ENCODE results near the gene MTMR1. TPM values are rescaled to one million over a fixed set of nuclear protein-coding genes. Genes with fewer than 3 reads are reported as not detected.

Gene MTMR1
- total RNA-seq, 2 experiments from 2014 or later = 33.6 to 34.4 TPM

GRCh38 chrX:150651906-150652305 lies 41.3 kb upstream of the MTMR1 start:
- ATAC-seq (ENCODE audit: poor library complexity) = no peak
- POLR2A ChIA-PET = no interaction called here

GRCh38 chrX:150655788-150656187 lies 37.4 kb upstream of the MTMR1 start:
- Histone ChIP-seq H3K4me1 (ENCODE audit: insufficient read depth, low read length) (no peaks in the 10 kb centered on the region), H3K36me3 (ENCODE audit: insufficient read depth, low read length) (peaks cover 45% of the 10 kb centered on the region), H3K9me3 (ENCODE audit: control insufficient read depth in 1 of 2, insufficient read depth in 1 of 2, low read length in 2 of 2) (no peaks in the 10 kb centered on the region), H3K27ac (ENCODE audit: low read depth in 1 of 2, low read length in 2 of 2) (no peak overlapping the region), H3K4me3 (ENCODE audit: low read length) (no peak overlapping the region), H3K27me3 (ENCODE audit: control insufficient read depth in 1 of 2, insufficient read depth in 2 of 2, low read length in 2 of 2) (no peaks in the 10 kb centered on the region)
- peaks cover 51% of the 10 kb centered on the region for H3K36me3 Mint-ChIP-seq (ENCODE audit: low read depth)
- no peak for DNase-seq
- intact Hi-C loops (cut with DNase I, micrococcal nuclease) = no loop called here
- no peaks in the 10 kb centered on the region for H3K27me3 Mint-ChIP-seq
- CTCF ChIA-PET = no interaction called here
- POLR2A ChIA-PET = no interaction called here
- peaks cover 8% of the 10 kb centered on the region for H3K4me1 Mint-ChIP-seq (ENCODE audit: low read depth)
- TF ChIP-seq CTCF (IDR thresholded peaks at IDR 0.05) = no peak
- no peaks in the 10 kb centered on the region for H3K9me3 Mint-ChIP-seq
- H3K4me3 Mint-ChIP-seq = no peak overlapping the region
- H3K27ac Mint-ChIP-seq = no peak overlapping the region
- ATAC-seq (ENCODE audit: poor library complexity) = no peak

More at GRCh38 chrX:150651906-150652305, 41.3 kb upstream of the MTMR1 start:
- H3K27me3 Mint-ChIP-seq = no peaks in the 10 kb centered on the region
- Histone ChIP-seq H3K4me1 (ENCODE audit: insufficient read depth, low read length) (no peaks in the 10 kb centered on the region), H3K27ac (ENCODE audit: low read depth in 1 of 2, low read length in 2 of 2) (no peak overlapping the region), H3K36me3 (ENCODE audit: insufficient read depth, low read length) (peaks cover 43% of the 10 kb centered on the region), H3K4me3 (ENCODE audit: low read length) (no peak overlapping the region), H3K27me3 (ENCODE audit: control insufficient read depth in 1 of 2, insufficient read depth in 2 of 2, low read length in 2 of 2) (no peaks in the 10 kb centered on the region), H3K9me3 (ENCODE audit: control insufficient read depth in 1 of 2, insufficient read depth in 1 of 2, low read length in 2 of 2) (no peaks in the 10 kb centered on the region)
- H3K4me1 Mint-ChIP-seq (ENCODE audit: low read depth) = peaks cover 13% of the 10 kb centered on the region
- DNase-seq = no peak
- peaks cover 68% of the 10 kb centered on the region for H3K36me3 Mint-ChIP-seq (ENCODE audit: low read depth)
- no peak for TF ChIP-seq CTCF (IDR thresholded peaks at IDR 0.05)
- H3K27ac Mint-ChIP-seq = peak overlapping the region; percentile 9
- no peaks in the 10 kb centered on the region for H3K9me3 Mint-ChIP-seq
- intact Hi-C loops (cut with DNase I, micrococcal nuclease) = no loop called here
- no peak overlapping the region for H3K4me3 Mint-ChIP-seq
- CTCF ChIA-PET = no interaction called here

- no peak overlapping the region for H3K27ac Mint-ChIP-seq
- H3K9me3 Mint-ChIP-seq = no peaks in the 10 kb centered on the region
- H3K4me1 Mint-ChIP-seq (ENCODE audit: low read depth) = no peaks in the 10 kb centered on the region
- H3K27ac ChIP-seq (ENCODE audit: low read depth in 1 of 2, low read length in 2 of 2) = no peak overlapping the region
- intact Hi-C loops (cut with DNase I, micrococcal nuclease) = loop anchor here (10.0 kb wide), 1 partner anchor 52 kb away; no protein-coding TSS in a partner anchor
- no peaks in the 10 kb centered on the region for H3K27me3 ChIP-seq (ENCODE audit: control insufficient read depth in 1 of 2, insufficient read depth in 2 of 2, low read length in 2 of 2)
- DNase-seq = no peak
- no peak for TF ChIP-seq CTCF (IDR thresholded peaks at IDR 0.05)
- H3K27me3 Mint-ChIP-seq = no peaks in the 10 kb centered on the region
- H3K4me1 ChIP-seq (ENCODE audit: insufficient read depth, low read length) = no peaks in the 10 kb centered on the region
- H3K36me3 Mint-ChIP-seq (ENCODE audit: low read depth) = peaks cover 71% of the 10 kb centered on the region
- CTCF ChIA-PET = interaction anchor here (1.8 kb wide), 1 partner anchor 10 kb away, joined by 6 read pairs; no protein-coding TSS in a partner anchor
- no peak overlapping the region for H3K4me3 ChIP-seq (ENCODE audit: low read length)
- no peak overlapping the region for H3K4me3 Mint-ChIP-seq
- ATAC-seq (ENCODE audit: poor library complexity) = no peak
- no peaks in the 10 kb centered on the region for H3K9me3 ChIP-seq (ENCODE audit: control insufficient read depth in 1 of 2, insufficient read depth in 1 of 2, low read length in 2 of 2)
- H3K36me3 ChIP-seq (ENCODE audit: insufficient read depth, low read length) = peaks cover 44% of the 10 kb centered on the region
- POLR2A ChIA-PET = no interaction called here
Observed at GRCh38 chrX:150663073-150663472, 30.1 kb upstream of the MTMR1 start.

Measured in CD4-positive, alpha-beta T cell (primary cell).